NT2/D1 (cell line): ENCODE data around the gene CDH1.

ENCODE experiments used
- SUZ12 ChIP-seq: IDR thresholded peaks from 2 replicates; pipeline ENCODE4 v1.6.1; 2011; ENCODE audit not compliant: insufficient read length, insufficient read depth; ENCODE audit errors: extremely low read depth
- YY1 ChIP-seq: IDR thresholded peaks from 2 replicates; pipeline ENCODE4 v1.6.1; 2011; ENCODE audit not compliant: insufficient read length, insufficient read depth

DNA sequence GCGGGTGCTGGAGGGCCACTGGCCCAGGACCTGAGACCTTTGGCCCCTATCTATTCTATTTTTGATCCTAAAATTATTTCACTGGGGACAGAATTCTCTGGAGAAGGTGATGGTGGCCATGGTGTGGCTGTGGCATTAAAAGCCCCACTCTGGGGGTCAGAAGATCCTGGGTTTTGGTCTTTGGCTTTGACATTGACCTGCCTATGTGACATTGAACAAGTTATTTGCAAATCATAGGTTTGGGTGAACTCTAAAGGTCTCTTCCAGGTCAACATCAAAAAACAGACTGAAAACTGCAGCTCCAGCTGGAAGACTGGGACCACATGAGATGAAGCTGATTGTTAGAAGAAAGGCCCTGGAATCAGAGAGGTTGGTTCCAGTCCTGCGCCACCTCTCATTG is 2.3 kb upstream of the CDH1 start:
- no peak for TF ChIP-seq YY1
- TF ChIP-seq SUZ12, result no peak
